ENCODE results near the gene HLA-G.
"Not testable (repeated sequence)": the region's sequence is repeated elsewhere in the genome, so short reads cannot be mapped to it uniquely, and the experiment has no call there.

Gene HLA-G

GRCh38 chr6:29827579-29828470, at the start of gene HLA-G:
Gene HLA-G, plus strand, starts transcription at chr6:29827825. Its CDS starts 20 bp downstream, at chr6:29827845.
- DNase-seq (ENCODE audit: low read depth), result no peak

- DNase-seq (ENCODE audit: low read depth), result not testable (repeated sequence)
These were observed 47.5 kb upstream of the HLA-G start for GRCh38 chr6:29780019-29780698.

GRCh38 chr6:29789176-29789575, 38.4 kb upstream of the HLA-G start:
- no peak for DNase-seq (ENCODE audit: low read depth)

- DNase-seq (ENCODE audit: low read depth), result no peak
These were observed 37.0 kb upstream of the HLA-G start for GRCh38 chr6:29790626-29791025.

- no peak for DNase-seq (ENCODE audit: low read depth)
These were observed 36.5 kb upstream of the HLA-G start for GRCh38 chr6:29791162-29791561.

GRCh38 chr6:29791786-29792122, 35.9 kb upstream of the HLA-G start:
- no peak for DNase-seq (ENCODE audit: low read depth)

- DNase-seq (ENCODE audit: low read depth), result no peak
These were observed 35.2 kb upstream of the HLA-G start for GRCh38 chr6:29792123-29793035.

- no peak for DNase-seq (ENCODE audit: low read depth)
These were observed 34.6 kb upstream of the HLA-G start for GRCh38 chr6:29793036-29793356.

GRCh38 chr6:29793796-29794195, 33.8 kb upstream of the HLA-G start:
- DNase-seq (ENCODE audit: low read depth), result no peak

GRCh38 chr6:29796026-29796425, 31.6 kb upstream of the HLA-G start:
- DNase-seq (ENCODE audit: low read depth), result no peak

GRCh38 chr6:29797135-29797534, 30.5 kb upstream of the HLA-G start:
- peak; percentile 43 for DNase-seq (ENCODE audit: low read depth)

GRCh38 chr6:29797966-29798365, 29.7 kb upstream of the HLA-G start:
- DNase-seq (ENCODE audit: low read depth), result no peak

- no peak for DNase-seq (ENCODE audit: low read depth)
These were observed 27.4 kb upstream of the HLA-G start for GRCh38 chr6:29800254-29800653.

- DNase-seq (ENCODE audit: low read depth), result no peak
These were observed 21.2 kb upstream of the HLA-G start for GRCh38 chr6:29806387-29806786.

GRCh38 chr6:29809249-29809648, 18.4 kb upstream of the HLA-G start:
- no peak for DNase-seq (ENCODE audit: low read depth)

- no peak for DNase-seq (ENCODE audit: low read depth)
These were observed 17.3 kb upstream of the HLA-G start for GRCh38 chr6:29810371-29810770.

- DNase-seq (ENCODE audit: low read depth), result no peak
These were observed 16.2 kb upstream of the HLA-G start for GRCh38 chr6:29811377-29811776.

GRCh38 chr6:29813066-29813465, 14.6 kb upstream of the HLA-G start:
- no peak for DNase-seq (ENCODE audit: low read depth)

- peak; percentile 62 for DNase-seq (ENCODE audit: low read depth)
These were observed 13.8 kb upstream of the HLA-G start for GRCh38 chr6:29813809-29814208.

GRCh38 chr6:29814379-29815117, 13.1 kb upstream of the HLA-G start:
- DNase-seq (ENCODE audit: low read depth), result no peak

GRCh38 chr6:29815118-29815750, 12.4 kb upstream of the HLA-G start:
- no peak for DNase-seq (ENCODE audit: low read depth)

Data from ELR (cell line).